DMS 273 (cell line): ENCODE results near the gene AFP.

Experiments
- DNase-seq: peaks from one replicate; lab custom pipeline; 2025; ENCODE audit not compliant: unreplicated experiment; lab: John Stamatoyannopoulos, UW

The AFP gene

DNA sequence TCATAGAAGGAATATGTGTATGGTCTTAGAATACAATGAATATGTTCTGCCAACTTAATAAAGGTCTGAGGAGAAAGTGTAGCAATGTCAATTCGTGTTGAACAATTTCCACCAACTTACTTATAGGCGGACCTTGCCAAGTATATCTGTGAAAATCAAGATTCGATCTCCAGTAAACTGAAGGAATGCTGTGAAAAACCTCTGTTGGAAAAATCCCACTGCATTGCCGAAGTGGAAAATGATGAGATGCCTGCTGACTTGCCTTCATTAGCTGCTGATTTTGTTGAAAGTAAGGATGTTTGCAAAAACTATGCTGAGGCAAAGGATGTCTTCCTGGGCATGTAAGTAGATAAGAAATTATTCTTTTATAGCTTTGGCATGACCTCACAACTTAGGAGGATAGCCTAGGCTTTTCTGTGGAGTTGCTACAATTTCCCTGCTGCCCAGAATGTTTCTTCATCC lies 22.7 kb upstream of the AFP start:
- no peak for DNase-seq

DNA sequence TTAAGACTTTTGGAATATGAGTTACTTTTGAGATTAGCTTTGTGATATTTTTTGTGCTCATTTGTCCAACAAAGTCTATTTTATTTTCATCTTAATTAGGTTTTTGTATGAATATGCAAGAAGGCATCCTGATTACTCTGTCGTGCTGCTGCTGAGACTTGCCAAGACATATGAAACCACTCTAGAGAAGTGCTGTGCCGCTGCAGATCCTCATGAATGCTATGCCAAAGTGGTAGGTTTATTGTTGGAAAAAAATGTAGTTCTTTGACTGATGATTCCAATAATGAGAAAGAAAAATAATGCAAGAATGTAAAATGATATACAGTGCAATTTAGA lies 21.1 kb upstream of the AFP start:
- no peak for DNase-seq

- DNase-seq: no peak
Observed at GRCh38 chr4:73415807-73416238, 20.2 kb upstream of the AFP start.

- DNase-seq: no peak
Observed at GRCh38 chr4:73416423-73417087, 19.5 kb upstream of the AFP start.

GRCh38 chr4:73417342-73417741 lies 18.7 kb upstream of the AFP start:
- no peak for DNase-seq

GRCh38 chr4:73417973-73418372 lies 18.0 kb upstream of the AFP start:
- no peak for DNase-seq

DNA sequence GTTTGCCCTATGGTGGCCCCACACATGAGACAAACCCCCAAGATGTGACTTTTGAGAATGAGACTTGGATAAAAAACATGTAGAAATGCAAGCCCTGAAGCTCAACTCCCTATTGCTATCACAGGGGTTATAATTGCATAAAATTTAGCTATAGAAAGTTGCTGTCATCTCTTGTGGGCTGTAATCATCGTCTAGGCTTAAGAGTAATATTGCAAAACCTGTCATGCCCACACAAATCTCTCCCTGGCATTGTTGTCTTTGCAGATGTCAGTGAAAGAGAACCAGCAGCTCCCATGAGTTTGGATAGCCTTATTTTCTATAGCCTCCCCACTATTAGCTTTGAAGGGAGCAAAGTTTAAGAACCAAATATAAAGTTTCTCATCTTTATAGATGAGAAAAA lies 17.3 kb upstream of the AFP start:
- DNase-seq: no peak

DNA sequence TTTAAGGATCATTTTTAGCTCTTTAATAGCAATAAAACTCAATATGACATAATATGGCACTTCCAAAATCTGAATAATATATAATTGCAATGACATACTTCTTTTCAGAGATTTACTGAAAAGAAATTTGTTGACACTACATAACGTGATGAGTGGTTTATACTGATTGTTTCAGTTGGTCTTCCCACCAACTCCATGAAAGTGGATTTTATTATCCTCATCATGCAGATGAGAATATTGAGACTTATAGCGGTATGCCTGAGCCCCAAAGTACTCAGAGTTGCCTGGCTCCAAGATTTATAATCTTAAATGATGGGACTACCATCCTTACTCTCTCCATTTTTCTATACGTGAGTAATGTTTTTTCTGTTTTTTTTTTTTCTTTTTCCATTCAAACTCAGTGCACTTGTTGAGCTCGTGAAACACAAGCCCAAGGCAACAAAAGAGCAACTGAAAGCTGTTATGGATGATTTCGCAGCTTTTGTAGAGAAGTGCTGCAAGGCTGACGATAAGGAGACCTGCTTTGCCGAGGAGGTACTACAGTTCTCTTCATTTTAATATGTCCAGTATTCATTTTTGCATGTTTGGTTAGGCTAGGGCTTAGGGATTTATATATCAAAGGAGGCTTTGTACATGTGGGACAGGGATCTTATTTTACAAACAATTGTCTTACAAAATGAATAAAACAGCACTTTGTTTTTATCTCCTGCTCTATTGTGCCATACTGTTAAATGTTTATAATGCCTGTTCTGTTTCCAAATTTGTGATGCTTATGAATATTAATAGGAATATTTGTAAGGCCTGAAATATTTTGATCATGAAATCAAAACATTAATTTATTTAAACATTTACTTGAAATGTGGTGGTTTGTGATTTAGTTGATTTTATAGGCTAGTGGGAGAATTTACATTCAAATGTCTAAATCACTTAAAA lies 16.6 kb upstream of the AFP start:
- no peak for DNase-seq

DNA sequence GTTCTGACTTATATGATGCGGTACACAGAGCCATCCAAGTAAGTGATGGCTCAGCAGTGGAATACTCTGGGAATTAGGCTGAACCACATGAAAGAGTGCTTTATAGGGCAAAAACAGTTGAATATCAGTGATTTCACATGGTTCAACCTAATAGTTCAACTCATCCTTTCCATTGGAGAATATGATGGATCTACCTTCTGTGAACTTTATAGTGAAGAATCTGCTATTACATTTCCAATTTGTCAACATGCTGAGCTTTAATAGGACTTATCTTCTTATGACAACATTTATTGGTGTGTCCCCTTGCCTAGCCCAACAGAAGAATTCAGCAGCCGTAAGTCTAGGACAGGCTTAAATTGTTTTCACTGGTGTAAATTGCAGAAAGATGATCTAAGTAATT lies 15.4 kb upstream of the AFP start:
- DNase-seq: no peak

DNA sequence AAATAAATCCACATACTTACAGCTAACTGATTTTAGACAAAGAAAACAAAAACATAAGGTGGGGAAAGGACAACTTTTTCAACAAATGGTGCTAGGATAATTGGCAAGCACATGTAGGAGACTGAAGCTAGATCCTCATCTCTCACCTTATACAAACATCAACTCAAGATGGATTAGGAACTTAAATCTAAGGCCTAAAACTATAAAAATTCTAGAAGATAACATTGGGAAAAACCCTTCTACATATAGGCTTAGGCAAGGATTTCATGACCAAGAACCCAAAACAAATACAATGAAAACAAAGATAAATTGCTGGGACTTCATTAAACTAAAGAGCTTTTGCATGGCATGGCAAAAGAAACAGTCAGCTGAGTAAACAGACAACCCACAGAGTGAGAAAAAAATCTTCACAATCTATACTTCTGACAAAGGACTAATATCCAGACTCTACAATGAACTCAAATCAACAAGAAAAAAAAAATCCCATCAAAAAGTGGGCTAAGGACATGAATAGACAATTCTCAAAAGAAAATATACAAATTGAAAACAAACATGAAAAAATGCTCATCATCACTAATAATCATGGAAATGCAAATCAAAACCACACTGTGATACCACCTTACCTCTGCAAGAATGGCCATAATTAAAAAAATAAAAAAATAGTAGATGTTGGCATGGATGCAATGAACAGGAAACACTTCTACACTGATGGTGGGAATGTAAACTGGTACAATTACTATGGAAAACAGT lies 14.1 kb upstream of the AFP start:
- no peak for DNase-seq

GRCh38 chr4:73422458-73422752 lies 13.6 kb upstream of the AFP start:
- no peak for DNase-seq

GRCh38 chr4:73423184-73423583 lies 12.8 kb upstream of the AFP start:
- no peak for DNase-seq

GRCh38 chr4:73426666-73427065 lies 9.4 kb upstream of the AFP start:
- DNase-seq: no peak

GRCh38 chr4:73429118-73429517 lies 6.9 kb upstream of the AFP start:
- DNase-seq: no peak

DNA sequence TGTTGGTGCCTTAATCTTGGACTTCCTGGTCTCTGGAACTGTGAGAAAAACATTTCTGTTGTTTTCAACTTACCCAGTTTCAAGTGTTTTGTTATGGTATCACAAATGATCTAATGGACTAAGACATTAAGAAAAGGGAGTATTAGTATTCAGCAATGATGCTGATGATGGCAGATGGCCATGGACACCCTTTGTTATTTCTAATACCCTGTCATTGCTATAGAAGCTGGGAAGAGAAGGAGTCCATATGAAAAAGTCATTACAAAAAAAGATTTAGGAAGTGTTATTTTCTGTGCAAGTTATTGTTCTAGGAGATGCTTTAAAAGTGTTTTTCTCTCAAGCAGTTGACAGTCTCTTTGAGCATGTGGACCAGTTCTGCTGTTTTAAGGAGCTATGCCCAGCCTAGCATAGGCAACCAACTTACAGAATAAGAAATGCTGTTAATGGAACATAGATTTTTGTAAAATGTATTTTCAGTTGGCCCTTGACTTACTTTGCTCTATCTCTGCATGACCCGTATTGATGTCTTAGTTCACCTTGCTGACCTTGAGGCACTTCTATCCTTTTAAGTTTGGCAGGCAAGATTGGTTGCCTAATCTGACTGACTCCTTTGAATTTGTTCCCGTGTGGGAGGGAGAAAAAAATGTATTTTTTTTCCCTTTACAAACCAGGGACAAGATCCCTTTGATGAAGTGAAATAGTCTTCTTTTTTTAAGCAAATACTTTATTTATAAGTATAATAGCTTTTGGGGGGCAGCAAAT lies 6.0 kb upstream of the AFP start:
- no peak for DNase-seq

- no peak for DNase-seq
Observed at GRCh38 chr4:73431813-73432168, 4.2 kb upstream of the AFP start.

GRCh38 chr4:73432169-73433000 lies 3.6 kb upstream of the AFP start:
- DNase-seq: no peak

GRCh38 chr4:73433140-73433539 lies 2.9 kb upstream of the AFP start:
- no peak for DNase-seq

- DNase-seq: peak; percentile 12
Observed at GRCh38 chr4:73434311-73434710, 1.7 kb upstream of the AFP start.
